GM19099 (cell line): Measurements from ENCODE around the gene TMEM182.

ENCODE experiments used
- POLR2A ChIP-seq: IDR thresholded peaks from 3 replicates; pipeline ENCODE4 v1.6.1; 2011; ENCODE audit warnings: low read depth; ENCODE audit not compliant: insufficient read length; ENCODE audit errors: extremely low read depth

Gene TMEM182, protein sequence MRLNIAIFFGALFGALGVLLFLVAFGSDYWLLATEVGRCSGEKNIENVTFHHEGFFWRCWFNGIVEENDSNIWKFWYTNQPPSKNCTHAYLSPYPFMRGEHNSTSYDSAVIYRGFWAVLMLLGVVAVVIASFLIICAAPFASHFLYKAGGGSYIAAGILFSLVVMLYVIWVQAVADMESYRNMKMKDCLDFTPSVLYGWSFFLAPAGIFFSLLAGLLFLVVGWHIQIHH

DNA sequence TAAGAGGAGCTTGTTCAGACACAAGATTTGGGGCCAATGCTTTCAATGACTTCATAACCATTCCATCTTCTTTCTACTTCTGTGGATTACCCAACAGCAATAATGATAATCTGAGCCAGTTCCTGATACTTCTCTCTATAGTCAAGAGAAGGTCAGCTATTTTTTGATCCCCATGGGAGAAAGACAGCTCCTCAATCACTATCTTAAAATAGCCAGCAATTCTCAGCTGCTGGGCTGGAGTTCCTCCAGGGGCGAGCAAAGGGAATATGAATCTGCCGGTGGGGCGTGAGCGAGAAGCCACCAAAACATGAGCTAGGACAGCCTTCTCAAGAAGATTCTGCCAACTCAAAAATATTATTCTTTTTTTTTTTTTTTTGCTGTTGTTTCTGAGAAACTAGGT is at the start of gene TMEM182:
TSS of gene TMEM182 (plus strand) at position 269 of the 400 bp plus-strand sequence. CDS start 187 bp downstream, outside the sequence.
- no peak for TF ChIP-seq POLR2A

DNA sequence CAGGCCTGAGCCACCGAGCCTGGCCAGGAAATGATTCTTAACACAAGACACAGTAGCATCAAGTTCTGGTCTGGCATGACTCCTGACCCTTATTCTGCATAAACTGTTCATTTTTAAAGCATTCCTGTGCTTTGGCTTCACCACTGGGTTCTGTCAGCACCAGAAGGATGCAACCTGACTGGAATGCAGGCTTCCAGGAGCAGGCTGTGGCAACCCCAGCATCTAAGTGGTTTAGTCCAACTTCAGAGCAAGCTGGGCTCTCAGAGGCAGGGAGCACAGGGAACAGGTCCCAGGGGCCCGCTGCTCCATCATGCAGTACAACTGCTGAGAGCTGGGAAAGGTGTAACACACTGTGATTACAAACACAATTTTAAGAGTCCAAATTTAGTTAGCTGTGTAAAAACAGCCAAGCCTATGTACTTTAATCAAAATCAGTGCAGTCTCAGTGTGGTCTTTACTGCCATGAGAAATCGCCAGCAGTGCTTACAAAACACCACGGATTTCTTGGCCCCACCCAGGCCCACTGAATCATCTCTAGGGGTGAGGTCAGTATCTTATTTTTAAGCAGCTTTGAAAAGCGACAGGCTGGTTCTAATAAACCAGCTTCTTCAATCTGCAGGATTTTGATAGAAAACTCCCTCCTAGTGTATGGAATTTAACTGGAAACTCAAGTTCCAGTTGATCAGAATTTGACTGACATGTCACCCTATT is 44.4 kb upstream of the TMEM182 start:
- TF ChIP-seq POLR2A: no peak

- TF ChIP-seq POLR2A: no peak
These were observed 43.2 kb upstream of the TMEM182 start for GRCh38 chr2:102718387-102719316.

DNA sequence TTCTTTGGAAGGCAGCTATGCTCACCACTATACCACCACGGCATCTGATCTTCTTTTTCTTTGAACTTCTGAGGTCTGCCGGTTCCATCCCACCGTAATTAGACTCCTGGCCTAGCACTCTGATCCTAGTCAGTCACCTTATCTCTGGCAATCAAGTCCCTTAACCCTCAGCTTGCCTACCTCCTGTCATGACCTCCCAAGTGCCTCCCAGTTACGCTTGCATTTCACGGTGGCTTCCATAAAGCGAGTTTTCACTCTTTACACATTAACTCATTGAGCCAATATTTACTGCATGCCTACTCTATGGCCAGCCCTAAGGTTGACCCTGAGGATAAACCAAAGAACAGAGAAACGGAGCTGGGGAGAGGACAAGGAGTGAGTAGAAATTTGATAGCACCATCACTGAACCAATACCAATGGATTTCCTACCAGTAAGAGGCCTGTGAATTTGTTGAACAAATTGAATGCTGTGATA is 37.8 kb upstream of the TMEM182 start:
- TF ChIP-seq POLR2A: no peak

DNA sequence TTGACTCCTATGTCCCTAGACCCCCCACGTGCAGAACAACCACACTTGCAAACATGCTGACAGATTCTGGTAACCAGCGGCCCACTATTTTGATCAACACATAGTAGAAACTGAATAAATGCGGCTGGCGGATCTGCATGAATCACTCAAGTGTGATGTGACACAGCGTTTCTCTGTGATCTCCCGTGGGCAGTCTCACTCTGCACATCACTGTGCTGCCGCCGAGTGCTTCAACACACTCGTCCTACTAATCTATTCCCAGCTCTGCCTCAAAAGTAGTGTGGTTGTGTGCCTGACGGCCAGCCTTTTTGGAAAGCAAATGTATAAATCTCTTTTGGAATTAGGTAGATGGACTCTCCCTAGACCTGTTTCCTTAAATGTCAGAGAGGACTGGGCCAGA is 37.3 kb upstream of the TMEM182 start:
- TF ChIP-seq POLR2A: no peak

- TF ChIP-seq POLR2A: no peak
These were observed 35.4 kb upstream of the TMEM182 start for GRCh38 chr2:102726128-102727087.

GRCh38 chr2:102735416-102736109 is 26.3 kb upstream of the TMEM182 start:
- TF ChIP-seq POLR2A: no peak

DNA sequence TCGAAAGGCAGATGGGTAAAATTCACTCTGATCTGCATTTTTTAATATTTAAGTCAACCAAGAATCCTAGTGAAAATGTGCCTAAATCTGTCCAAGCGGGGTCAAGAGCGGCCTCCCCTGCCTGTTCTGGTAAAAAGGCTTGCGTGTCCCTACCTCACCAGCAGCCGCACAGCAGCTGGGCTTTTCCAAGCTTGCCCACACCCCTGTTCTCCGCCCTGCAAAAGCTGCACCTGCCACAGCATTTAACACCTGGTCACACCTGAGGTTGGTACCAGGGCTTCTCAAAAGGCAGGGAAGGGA is 25.8 kb upstream of the TMEM182 start:
- no peak for TF ChIP-seq POLR2A

DNA sequence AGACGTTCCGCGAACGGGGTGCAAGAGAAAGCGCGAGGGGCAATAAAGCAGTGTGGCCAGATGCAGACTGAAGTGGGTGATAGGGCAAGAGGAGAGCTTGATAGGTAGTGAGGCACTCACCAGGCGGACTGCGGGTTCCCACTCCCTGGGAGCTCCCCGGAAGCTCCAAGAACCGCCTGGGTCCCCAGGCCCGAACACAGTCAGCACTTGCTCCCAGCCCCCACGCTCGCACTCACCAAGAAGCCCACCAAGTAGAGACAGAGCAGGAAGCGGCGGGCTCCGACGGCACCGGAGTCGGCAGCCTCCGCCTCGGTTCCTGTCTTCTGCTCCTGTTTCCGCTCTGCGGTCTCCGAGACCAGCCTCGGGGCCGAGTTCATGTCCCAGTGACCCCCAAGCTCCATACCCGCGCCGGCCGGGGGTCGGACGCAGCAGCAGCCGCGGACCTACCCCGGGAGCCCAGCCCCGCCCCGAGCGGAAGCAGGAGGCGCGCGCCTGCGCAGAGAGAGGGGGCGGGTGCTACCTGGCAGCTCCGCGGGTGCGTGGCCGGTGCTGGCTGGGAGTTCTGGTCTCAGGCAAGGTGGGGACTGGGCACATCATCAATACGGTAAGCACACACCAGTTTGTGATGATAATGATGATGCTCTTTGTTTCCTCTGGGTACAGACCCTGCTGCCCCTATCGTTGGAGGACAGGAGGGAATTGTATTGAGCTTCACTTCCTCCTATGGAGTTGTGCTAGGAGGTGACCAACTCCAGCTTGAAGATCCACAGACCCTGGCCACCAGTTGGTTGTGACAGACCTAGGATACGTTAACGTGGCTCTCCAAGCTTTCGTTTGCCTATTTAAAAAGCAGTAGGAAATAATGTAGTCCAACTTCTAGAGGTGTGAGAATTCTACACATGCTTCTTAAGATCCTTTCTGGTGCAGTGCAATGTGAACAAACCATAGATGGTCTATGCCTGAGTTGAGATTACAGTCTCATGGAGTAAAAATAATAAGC is 25.1 kb upstream of the TMEM182 start:
- peak; percentile 90 for TF ChIP-seq POLR2A

DNA sequence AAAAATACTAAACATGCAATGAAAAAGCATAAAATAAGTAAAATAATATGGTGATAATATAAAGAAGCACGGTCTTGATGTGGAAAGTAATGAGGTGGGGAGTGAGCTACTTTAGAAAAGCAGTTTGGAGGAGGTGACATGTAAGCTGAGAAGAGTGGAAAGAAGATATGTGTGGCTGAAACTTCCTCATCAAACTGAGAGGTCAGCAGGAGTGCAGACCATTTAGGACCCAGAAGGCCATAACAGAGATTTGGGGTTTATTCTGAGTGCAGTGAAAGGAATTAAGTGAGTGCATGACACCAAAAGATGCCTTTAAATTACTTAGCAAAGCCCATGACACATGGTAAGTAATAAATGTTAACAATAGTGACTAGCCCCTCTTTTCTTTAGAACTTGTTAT is 24.4 kb upstream of the TMEM182 start:
- TF ChIP-seq POLR2A: no peak

DNA sequence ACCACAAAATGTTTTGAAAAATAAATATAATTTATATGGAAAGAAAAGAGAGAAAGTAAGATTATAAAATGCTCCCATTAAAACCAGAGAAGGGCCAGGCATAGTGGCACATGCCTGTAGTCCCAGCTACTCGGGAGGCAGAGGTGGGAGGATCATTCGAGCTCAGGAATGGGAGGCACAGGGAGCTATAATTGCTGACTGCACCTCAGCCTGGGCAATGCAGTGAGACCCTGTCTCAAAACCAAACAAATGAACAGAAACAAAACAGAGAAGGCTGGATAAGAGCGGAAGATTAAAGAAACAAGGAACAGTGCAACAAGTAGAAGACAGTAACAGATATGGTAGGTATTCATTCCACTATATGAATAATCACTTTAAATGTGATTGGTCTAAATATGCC is 18.6 kb upstream of the TMEM182 start:
- no peak for TF ChIP-seq POLR2A

DNA sequence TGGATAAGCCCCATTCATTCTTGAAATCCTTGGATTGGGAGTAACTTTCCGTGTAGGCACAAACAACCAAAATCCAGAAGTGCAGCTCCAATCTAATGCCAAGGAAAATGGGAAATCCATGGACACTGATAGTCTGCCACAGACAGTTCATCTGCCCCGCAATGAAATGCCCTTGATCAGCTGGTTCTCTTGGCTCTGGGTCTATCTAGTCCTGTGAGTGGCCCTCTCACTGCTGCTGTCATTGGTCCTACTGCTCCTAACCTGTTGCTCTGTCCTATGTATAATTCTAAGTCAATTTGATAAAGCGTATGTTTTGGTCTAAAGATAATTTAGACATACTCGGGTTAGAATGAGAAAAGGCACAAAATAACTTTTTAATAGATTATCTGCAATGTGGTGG is 13.7 kb upstream of the TMEM182 start:
- no peak for TF ChIP-seq POLR2A

GRCh38 chr2:102749938-102750337 is 11.9 kb upstream of the TMEM182 start:
- no peak for TF ChIP-seq POLR2A

- TF ChIP-seq POLR2A: no peak
These were observed 8.2 kb upstream of the TMEM182 start for GRCh38 chr2:102753563-102754159.
